NB4 (cell line): Measurements from ENCODE around the gene PIK3R3.

ENCODE experiments used
- MYC ChIP-seq: IDR thresholded peaks from 2 replicates; pipeline ENCODE4 v1.6.1; 2011; ENCODE audit warnings: low read depth, low read length
- POLR2A ChIP-seq: IDR thresholded peaks from 2 replicates; pipeline ENCODE4 v1.6.1; 2011; ENCODE audit warnings: mild to moderate bottlenecking; ENCODE audit not compliant: insufficient read length; ENCODE audit errors: extremely low read depth
- TF ChIP-seq, protein P1 (sequence below): IDR thresholded peaks from one replicate; pipeline ENCODE4 v1.5.1; 2012; ENCODE audit warnings: low read depth, low read length
- TF ChIP-seq, protein P2 (sequence below): IDR thresholded peaks from 2 replicates; pipeline ENCODE4 v1.6.1; 2011; ENCODE audit warnings: low read depth, low read length

DNA sequence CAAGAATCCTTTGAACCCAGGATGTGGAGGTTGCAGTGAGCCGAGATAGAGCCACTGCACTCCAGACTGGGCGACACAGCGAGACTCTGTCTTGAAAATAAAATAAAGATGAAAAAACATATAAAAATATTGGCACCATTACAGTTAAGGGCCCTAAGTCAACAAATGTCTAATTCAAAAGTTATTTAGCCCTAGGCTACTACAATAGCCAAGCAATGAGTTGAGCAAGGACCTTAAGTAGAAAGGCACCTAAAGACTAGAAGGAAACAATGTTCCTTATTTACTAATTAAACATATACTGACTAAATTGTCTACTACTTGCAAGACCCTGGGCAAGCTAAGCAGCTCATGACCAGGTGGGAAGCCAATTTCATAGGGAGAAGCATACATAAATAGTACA lies 4.1 kb downstream of the PIK3R3 start:
- TF ChIP-seq, protein P1, sequence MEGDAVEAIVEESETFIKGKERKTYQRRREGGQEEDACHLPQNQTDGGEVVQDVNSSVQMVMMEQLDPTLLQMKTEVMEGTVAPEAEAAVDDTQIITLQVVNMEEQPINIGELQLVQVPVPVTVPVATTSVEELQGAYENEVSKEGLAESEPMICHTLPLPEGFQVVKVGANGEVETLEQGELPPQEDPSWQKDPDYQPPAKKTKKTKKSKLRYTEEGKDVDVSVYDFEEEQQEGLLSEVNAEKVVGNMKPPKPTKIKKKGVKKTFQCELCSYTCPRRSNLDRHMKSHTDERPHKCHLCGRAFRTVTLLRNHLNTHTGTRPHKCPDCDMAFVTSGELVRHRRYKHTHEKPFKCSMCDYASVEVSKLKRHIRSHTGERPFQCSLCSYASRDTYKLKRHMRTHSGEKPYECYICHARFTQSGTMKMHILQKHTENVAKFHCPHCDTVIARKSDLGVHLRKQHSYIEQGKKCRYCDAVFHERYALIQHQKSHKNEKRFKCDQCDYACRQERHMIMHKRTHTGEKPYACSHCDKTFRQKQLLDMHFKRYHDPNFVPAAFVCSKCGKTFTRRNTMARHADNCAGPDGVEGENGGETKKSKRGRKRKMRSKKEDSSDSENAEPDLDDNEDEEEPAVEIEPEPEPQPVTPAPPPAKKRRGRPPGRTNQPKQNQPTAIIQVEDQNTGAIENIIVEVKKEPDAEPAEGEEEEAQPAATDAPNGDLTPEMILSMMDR = no peak
- TF ChIP-seq POLR2A (no peak), MYC (no peak)
- TF ChIP-seq, protein P2, sequence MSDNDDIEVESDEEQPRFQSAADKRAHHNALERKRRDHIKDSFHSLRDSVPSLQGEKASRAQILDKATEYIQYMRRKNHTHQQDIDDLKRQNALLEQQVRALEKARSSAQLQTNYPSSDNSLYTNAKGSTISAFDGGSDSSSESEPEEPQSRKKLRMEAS = no peak
